ENCODE measurements around the gene MEGF8.

MEGF8 gene

DNA sequence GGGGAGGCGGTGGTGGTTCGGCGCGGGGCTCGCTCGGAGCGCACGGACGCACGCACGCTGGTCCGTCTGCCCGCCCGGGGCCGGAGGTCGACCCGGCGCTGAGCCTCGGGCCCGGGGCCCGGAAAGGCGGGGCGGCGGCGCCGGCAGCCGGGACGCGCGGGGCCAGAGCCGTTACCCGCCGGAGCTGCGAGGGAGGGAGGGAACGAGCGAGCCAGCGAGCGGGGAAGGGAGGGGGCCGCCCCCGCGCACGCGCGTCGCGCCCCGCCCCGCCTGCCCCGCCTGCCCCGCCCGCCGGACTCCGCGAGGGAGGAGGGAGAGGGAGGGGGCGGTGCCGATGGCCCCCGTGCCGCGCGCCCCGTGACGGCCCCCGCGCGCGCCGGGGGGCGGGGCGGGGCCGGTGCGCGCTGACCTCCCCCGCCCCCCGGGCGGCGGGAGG is 41.4 kb upstream of the MEGF8 start:
- peak; percentile 90 for DNase-seq (ENCODE audit: low spot score)
- Histone ChIP-seq H3K27ac (peak overlapping the region; percentile 98 to 100), H3K4me3 (peak overlapping the region; percentile 93)
- no peak for TF ChIP-seq CTCF (IDR thresholded peaks at IDR 0.05)

GRCh38 chr19:42284591-42285341 is 40.7 kb upstream of the MEGF8 start:
- peak; percentile 82 for DNase-seq (ENCODE audit: low spot score)
- Histone ChIP-seq H3K27ac (peak overlapping the region; percentile 70 to 100), H3K4me3 (peak overlapping the region; percentile 93)
- TF ChIP-seq CTCF (IDR thresholded peaks at IDR 0.05), result no peak

DNA sequence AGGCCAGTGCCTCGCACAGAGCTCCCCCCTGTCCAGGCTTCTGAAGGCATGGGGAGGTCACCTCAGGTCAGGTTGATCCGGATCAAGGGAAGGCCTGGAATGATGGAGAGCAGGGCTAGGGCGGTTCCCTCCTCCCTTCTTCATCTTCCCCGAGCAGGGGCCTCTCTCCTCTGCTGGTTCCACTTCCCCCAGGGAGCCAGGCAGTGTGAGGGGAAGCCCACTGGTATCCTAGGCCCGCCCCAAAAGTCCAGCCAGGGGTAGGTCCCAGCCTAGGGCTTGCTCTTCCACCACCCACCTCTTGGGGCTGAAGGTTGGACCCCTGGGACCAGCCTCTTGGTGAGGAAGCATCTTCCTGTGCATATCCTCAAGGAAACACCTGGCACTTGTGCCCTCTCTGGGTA is 39.9 kb upstream of the MEGF8 start:
- Histone ChIP-seq H3K27ac (peak overlapping the region; percentile 70 to 100), H3K4me3 (peak overlapping the region; percentile 46)
- no peak for DNase-seq (ENCODE audit: low spot score)
- TF ChIP-seq CTCF (IDR thresholded peaks at IDR 0.05), result no peak

- no peak for TF ChIP-seq CTCF (IDR thresholded peaks at IDR 0.05)
- peak overlapping the region; percentile 46 for H3K4me3 ChIP-seq
- DNase-seq (ENCODE audit: low spot score), result no peak
- H3K27ac ChIP-seq, result peak overlapping the region; percentile 70 to 100
These were observed 39.5 kb upstream of the MEGF8 start for GRCh38 chr19:42285988-42286348.

DNA sequence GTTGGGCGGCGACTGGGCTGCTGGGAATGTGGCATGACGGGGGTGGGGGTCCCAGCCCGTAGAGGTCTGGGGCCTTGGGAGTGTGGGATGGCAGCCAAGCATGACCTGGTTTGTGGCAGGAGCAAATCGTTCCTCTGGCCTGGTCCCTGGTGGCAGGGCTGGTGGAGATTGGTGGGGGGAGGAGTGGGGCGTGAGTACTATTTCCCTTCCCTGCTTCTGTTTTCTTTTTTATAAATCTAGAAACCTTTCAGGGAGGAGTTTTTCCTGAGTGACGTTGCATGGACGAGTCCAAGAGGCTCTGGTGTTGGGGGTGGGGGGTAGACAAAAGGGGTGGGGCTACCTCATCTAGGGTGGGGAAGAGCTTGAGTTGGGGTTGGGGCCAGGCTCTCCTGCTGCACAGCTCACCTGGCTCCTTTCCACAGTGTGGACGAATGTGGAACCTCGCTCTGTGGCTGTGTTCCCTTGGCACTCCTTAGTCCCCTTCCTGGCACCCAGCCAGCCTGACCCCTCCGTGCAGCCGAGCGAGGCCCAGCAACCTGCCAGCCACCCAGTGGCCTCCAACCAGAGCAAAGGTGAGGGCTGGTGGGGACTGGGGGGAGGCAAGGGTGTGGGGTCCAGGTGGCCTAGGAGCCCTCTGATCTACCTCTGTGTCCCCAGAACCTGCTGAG is 39.0 kb upstream of the MEGF8 start:
- no peak for DNase-seq (ENCODE audit: low spot score)
- peak overlapping the region; percentile 70 to 100 for H3K27ac ChIP-seq
- no peak for TF ChIP-seq CTCF (IDR thresholded peaks at IDR 0.05)
- H3K4me3 ChIP-seq, result peak overlapping the region; percentile 46

GRCh38 chr19:42287017-42287826 is 38.2 kb upstream of the MEGF8 start:
- peak overlapping the region; percentile 70 to 100 for H3K27ac ChIP-seq
- no peak for TF ChIP-seq CTCF (IDR thresholded peaks at IDR 0.05)
- H3K4me3 ChIP-seq, result no peak overlapping the region
- no peak for DNase-seq (ENCODE audit: low spot score)
